OCI-LY1 (cell line): ENCODE measurements around the gene ENTPD6.

Experiments
- CTCF ChIP-seq: fragments of 200-600 bp; sonication (generic), shearing (Covaris generic); IDR thresholded peaks from 2 replicates; pipeline ENCODE4 v1.5.1; 2017; ENCODE audit warnings: mild to moderate bottlenecking, antibody characterized with exemption, low read length, moderate library complexity, mixed read lengths
- EZH2 ChIP-seq: fragments of 200-600 bp; sonication (generic), shearing (Covaris generic); IDR thresholded peaks from 2 replicates; pipeline ENCODE4 v1.8.0; 2017; ENCODE audit warnings: borderline replicate concordance, mixed run types, mild to moderate bottlenecking, antibody characterized with exemption, low read length, moderate library complexity, mixed read lengths

- TF ChIP-seq CTCF, result no peak
- TF ChIP-seq EZH2, result no peak
Measured at GRCh38 chr20:25217161-25218108, 21.9 kb downstream of the ENTPD6 start.
